GM12872 (cell line): ENCODE results near the gene SLC25A23.

ENCODE experiments used
- CTCF ChIP-seq: IDR thresholded peaks from 3 replicates; pipeline ENCODE4 v1.5.1; 2011; ENCODE audit warnings: low read depth, mild to moderate bottlenecking, low read length, moderate library complexity; ENCODE audit not compliant: insufficient read depth

The SLC25A23 gene

DNA sequence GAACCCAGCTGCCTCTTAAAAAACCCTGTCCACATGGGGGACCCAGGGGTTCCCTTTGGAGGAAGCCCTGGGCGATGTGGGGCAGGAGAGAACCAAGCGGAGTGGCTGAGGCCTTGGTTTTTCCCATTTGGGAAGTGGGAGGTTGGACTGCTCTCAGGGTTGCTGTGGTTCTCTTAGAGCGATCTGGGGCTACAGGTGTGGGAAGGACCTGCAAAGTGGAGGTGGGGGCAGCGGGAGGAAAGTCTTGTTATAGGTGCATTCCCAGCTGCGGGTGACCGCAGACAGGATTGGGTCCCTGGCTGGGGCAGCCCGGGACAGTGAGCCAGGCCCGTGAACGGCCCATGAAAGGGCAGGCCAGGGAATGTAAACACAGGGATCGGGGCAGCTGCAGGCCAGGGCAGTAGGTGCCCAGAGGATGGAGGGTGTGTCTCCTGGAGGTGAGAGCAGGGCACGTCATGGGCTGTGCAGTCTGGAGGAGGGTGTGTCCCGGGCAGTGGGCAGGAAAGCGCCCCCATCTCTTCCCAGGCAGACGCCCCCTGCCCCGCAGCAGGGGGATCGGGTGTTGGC, 814 bp downstream of the SLC25A23 start:
- no peak for TF ChIP-seq CTCF

GRCh38 chr19:6457958-6458694, 1.5 kb downstream of the SLC25A23 start:
- no peak for TF ChIP-seq CTCF

- no peak for TF ChIP-seq CTCF
Observed at GRCh38 chr19:6455924-6456323, 3.7 kb downstream of the SLC25A23 start.

DNA sequence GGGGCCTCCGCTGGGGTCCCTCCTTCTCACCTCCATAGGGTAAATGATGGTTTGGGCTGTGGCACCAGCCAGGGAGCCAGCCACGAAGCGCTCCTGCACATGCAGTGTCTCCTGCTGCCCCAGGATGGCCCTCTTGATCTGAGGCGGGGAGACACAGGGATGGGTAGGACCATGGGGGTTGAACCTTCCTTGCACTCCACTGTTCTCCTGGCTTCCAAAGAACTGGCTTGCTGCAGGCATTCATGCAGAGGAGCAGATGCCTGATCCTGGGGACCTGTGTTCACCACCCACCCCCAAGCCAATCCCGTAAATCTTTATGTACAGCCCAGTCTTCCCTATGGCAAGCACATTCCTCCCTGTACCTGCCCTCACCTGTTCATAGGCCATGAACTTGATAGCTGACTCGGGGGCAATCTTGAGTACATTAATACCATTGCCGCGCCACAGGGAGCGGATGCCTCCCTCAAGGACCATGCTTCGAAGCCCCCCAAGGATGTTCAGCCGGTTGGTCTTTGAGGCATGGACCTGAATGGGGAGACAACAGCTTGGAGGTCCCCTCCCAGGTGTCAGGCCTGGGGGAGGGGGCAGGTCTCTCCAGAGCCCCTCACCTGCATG, 5.5 kb downstream of the SLC25A23 start:
- no peak for TF ChIP-seq CTCF

GRCh38 chr19:6452899-6453298, 6.7 kb downstream of the SLC25A23 start:
- TF ChIP-seq CTCF, result no peak

DNA sequence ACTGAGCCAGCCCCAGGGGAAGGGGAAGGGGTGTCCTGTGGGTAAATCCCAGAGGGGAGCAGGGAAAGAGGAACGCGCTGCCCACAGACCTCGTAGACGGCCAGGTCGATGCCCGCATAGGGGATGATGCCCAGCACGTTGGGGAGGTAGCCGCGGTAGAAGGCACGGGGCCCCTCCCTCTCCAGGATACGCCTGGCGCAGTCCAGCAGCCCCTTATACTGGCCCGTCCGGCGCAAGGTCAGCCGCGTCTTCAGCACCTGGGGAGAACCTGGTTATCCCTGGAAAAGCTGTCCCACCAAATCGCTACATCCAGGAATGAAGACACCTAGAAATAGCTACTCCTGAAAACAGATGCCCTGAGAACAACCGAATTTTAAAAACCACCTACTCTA, 7.4 kb downstream of the SLC25A23 start:
- no peak for TF ChIP-seq CTCF

DNA sequence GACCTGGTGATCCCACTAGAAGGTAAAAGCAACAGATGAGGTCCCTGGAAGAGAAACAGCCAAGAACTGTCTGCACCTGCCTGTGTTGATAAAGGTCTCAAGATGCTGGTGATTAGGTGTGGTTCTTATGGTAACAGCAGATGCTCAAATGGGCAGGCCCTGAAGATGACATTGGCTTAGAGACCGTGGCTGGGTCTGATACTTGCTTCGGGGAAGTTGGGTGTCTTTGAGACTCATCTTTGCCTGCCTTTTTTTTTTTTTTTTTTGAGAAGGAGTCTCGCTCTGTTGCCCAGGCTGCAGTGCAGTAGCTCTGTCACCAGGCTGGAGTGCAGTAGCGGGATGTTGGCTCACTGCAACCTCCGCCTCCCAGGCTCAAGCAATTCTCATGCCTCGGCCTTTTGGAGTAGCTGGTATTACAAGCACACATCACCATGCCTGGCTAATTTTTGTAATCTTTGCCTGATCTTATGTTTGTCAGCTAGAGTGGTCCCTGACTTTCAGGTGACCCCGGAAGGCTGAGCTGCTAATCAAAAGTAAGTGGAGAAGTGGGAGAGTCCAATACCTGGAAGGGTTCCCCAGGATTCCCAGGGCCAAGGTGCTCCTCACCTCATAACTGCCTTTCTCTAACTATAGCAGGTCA, 7.9 kb downstream of the SLC25A23 start:
- TF ChIP-seq CTCF, result no peak
